Left cardiac atrium (tissue), 4 donors: ENCODE data around the gene ARID1B. TPM values are rescaled to one million over a fixed set of nuclear protein-coding genes. Genes with fewer than 3 reads are reported as not detected.

Experiments used
- ATAC-seq, 2 donors: fragments of 200-7000 bp; cut with Tn5 transposase; one replicate each; pipeline ENCODE4 v1.9.1; 2020; ENCODE audit warnings: mild to moderate bottlenecking in 2 of 2, moderate library complexity in 2 of 2
- DNase-seq: peaks from one replicate; pipeline ENCODE4 v3.0.0-alpha.2; 2020
- intact Hi-C, 2 donors: fragments of 100-400 bp; cut with DNase I; formaldehyde crosslinking; loops; one replicate each; pipeline versions ENCODE4 v1.14.1 to v1.15.1; 2022 to 2023
- total RNA-seq, 2 donors: library from RNA; stranded (reverse); fragmentation: NEBNext Ultra II Directional; extraction: Animal tissue kit (Norgen Biotek cat#: 25700); gene quantifications; one replicate each; pipeline ENCODE4 v1.2.1, GENCODE V29; 2021
- donor health status: DM: no; HTN: yes; CAD: no.
- donor health status: DM: no; HTN: yes; CAD: no; lungs with severe emphysema.
- donor health status: DM: yes; HTN: yes; CAD: no.
- donor health status: Dilated cardiomyopathy.

Gene ARID1B
- total RNA-seq, 2 donors from 2014 or later: 45.4 to 48.0 TPM

DNA sequence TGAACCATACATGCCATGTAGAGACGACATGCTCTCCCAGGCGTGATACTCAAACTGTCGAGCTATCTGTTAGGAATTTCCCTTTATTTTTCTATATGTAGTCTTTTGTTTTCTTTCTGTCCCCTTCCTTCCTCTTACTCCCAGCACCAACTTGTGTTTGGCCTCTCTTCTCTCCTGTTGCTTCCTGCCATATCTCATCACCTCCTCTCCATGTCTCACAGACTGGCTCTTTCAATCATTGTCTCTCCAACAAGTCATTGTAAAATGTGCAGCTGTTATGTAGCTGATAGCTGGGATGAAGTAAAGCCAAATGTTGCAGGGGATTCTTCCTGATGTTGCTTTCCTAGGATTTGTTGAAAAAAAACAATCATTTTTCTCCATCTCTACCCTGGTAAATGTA lies 311.7 kb downstream of the ARID1B start:
- intact Hi-C loops: no loop called here
- ATAC-seq (no peak), DNase-seq (no peak)

DNA sequence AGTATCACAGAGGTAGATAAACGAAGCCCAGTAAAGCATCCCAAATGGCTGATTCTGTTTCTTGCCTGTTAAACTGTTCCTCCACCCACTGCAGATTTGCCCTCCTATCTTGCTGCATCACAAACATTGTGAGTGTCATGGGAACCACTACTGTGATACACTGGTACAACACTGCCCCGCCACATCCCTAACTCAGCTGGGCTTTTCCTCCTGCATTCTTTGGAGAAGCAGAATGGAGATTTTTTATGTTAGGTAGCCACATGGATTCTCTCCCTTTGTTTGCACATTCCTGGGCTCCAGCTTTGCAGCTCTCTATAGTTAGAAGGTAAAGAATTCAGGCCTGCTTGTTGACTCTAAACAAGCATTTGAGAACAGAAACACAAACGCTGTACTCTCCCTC lies 312.1 kb downstream of the ARID1B start:
- ATAC-seq (peak in 1 of 2 donors; percentile 33), DNase-seq (no peak)
- intact Hi-C loops: no loop called here

DNA sequence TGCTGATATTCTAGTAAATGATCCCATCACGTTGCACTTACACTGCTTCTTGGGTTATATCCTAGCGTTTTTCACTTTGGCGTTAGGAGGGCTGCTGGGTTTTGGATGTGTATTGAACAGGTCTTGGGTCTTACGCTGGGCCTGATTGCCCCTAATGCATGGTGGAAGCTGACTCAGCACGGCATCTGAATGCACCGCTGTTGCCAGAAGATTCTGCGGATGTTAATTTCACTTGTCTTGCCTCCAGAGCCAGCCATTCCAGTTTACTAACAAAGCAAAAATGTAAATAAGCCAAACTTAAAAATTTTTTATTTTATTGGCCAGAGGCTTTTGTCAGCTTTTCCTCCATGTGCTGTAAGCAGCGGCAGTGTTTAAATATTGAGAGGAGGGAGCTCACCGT lies 312.7 kb downstream of the ARID1B start:
- intact Hi-C loops: no loop called here
- ATAC-seq: no peak
- no peak for DNase-seq

DNA sequence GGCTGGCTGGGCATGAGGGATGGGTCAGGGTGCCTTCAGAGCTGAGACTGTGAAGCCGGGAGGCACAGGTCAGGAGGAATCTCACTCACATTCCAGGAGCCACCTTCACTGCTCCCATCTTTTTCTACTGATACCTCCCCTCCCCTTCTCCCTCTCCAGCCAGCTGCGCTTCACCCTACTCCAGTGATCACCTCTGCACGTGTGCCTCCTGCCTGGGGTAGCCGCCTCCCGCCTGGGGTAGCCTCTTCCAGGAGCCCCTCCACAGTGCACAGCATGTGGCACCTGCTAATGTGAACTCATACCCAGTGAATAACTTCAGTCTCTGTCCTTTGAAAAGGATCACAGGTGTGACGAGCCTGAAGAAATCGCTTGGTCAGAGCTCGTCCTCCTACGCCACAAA lies 313.6 kb downstream of the ARID1B start:
- no peak for ATAC-seq
- no peak for DNase-seq
- intact Hi-C loops: no loop called here

DNA sequence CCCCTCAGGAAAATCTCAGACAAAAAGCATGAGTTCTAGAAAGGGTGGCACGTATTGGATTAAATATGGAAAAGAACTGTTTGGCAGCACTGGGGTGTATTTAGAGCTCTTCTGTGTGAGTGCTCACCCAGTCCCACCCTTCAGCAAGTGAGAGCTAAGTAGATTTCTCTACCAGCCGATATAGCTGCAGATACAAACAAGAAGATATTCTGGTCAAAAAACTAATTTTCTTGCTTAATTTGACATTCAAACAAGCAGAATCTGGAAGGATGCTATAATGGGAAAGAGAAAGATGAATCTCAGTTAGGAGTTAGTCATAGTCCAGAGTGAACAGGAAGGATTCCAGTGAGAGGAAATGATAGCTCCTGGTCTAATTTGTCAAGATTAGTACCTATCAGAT lies 314.1 kb downstream of the ARID1B start:
- ATAC-seq: no peak
- intact Hi-C loops: no loop called here
- DNase-seq: no peak

DNA sequence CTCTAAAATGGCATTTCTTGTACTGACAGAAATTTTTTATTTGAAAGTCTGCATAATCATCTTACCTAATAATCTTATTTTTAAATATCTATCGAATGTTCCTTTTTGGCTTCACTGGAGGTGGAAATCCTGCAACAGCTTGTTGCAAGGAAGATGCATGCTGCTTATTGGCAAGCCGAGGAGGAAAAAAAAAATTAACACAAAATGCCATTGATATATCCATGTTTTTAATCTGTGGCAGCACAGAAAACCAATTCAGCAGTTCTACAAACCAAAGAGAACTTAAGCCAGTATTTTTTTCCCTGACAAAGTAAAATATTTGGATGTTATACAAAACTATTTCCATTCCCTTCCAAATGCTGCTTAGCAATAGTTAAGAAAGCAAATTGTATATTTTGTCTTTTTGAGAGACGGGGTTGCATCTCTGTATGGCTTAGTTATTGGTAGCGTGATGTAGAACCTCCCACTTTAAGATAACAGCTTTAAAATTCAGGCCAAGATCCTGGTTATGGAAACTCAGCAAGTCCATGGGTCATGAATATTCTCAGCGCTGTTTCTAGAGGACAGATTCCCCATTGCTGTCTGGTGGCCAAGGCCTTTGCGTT lies 314.8 kb downstream of the ARID1B start:
- ATAC-seq (no peak), DNase-seq (no peak)
- intact Hi-C loops: no loop called here

DNA sequence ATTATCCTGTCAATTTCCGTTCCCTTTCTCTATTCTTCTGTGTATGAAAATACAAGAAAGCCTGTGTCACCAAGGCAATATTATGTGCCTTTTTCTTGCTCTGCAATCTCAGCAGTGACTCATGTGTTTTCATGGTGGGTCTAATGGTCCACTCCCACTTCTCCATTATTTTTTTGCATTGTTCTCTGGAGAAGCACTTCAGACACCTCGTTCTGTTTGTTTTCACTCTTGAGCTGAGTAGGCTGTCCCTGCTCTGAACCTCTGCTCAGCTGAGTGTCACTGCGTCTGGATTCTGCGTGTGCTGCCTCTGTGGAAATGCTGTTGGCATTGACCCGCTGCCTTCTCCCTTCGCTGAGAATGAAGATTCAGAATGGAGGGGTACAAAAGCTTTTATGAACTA lies 315.6 kb downstream of the ARID1B start:
- peak; percentile 24 to 49 for ATAC-seq
- intact Hi-C loops: no loop called here
- no peak for DNase-seq

DNA sequence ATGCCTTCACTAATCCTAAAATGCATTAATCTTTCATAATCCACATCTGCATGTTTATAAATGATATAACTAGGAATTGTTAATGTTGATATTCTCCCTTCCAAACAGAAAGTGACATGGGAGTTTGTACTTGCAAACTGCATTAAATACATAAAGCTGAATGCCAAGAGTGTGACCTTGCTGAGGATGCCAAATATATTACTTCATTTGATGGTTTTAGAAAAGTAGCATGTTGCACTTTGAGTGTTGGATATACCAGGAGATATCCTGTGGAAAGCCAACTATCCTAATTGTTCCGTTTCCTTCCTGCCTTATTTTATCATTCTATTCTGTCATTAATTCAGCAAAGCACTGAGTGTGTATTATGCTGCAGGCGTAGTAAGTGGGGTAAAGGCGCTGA lies 316.4 kb downstream of the ARID1B start:
- DNase-seq (no peak), ATAC-seq (no peak)
- intact Hi-C loops: no loop called here

DNA sequence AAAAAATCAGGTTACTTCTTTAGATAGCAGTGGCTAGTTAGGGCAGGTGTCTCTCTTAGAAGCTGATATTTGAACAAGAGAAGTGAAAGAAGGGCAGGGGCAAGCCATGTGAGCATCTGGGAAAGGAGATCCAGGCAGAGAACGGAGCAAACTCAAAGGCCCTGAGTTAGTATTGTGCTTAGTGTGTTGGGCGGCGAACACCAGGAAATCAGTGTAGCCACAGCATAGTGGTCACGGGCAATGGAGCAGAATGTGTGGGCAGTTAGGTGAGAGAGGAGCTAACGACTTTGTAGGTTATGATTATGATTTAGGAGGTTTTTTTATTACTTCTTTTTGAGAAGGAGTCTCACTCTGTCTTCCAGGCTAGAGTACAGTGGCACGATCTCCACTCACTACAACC lies 316.9 kb downstream of the ARID1B start:
- intact Hi-C loops: no loop called here
- no peak for DNase-seq
- ATAC-seq: no peak

DNA sequence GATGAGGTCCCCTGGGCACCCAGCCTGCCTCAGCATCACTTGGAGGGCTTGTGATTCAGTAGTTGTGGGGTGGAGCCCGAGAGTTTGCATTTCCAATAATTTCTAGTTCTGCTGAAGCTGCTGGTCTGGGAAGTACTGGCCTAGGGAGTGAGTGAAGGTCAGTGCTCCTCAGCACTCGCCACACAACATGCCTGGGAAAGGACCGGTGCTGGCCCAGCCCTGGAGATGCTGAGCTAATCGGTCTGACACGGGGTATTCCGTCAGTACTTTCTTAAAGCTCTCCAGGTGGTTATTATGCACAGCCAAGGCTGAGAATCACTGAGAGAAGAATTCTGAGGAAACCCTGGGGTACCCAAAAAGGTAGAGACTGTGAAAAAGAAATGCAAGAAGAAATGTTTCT lies 317.9 kb downstream of the ARID1B start:
- ATAC-seq (no peak), DNase-seq (no peak)
- intact Hi-C loops: no loop called here

DNA sequence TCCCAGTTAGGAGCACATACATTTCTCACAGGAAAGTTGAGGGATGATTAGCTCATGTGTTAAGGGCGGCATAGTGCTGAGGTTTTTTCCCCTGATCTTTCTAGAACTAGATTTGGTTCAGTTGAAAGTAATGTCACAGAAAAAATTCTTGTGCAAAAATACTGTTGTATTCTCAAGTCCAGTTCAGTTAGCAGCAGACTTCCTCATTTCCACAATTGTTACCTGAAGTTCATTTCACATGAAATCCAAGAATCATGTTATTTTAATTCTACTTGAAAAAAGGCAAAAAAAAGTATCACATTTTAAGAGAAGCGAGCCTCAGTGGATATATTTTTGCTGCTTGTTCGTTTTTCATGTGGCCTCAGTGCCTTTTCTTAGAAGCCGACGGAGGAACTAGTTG lies 318.4 kb downstream of the ARID1B start:
- ATAC-seq: no peak
- intact Hi-C loops: no loop called here
- no peak for DNase-seq

DNA sequence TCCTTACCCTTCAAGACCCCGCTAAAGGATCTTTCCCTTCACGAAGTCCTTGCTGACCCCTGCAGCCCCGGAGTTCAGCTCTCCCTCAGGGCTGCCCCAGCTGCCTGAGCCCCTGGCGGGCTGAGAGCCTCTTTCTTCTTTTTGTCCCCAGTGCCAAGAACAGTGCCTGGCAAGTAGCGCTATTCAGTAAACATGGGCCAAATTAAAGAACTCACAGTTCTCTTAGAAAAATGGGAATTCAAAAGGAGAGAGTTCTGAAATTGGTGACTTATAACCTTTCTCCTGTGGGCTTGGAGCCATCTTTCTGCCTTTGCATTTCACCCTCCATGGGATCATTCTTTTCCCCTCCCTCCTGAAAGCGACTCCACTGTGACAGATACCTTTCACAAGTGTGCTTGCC lies 318.9 kb downstream of the ARID1B start:
- no peak for DNase-seq
- ATAC-seq: no peak
- intact Hi-C loops: no loop called here

DNA sequence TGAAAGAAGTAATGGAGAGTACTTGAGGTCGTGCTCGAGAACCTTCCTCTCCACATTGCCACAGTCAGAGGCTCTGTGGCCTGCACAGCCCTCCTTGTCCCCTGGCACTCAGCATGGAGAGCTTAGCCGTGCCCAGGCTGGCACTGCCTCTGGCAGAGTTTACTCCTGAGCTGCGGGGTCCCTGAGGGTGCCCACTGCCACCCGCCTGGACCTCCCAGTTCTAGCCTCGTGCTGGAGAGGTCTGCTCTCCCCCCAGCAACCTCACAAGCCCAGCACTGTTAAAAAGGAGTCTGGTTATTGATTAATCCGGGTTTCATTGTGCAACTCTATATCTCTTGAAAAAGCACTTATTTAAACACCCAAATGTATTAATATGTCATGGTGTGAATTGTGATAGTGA lies 319.3 kb downstream of the ARID1B start:
- ATAC-seq (peak; percentile 47 to 68), DNase-seq (no peak)
- intact Hi-C loops: no loop called here

DNA sequence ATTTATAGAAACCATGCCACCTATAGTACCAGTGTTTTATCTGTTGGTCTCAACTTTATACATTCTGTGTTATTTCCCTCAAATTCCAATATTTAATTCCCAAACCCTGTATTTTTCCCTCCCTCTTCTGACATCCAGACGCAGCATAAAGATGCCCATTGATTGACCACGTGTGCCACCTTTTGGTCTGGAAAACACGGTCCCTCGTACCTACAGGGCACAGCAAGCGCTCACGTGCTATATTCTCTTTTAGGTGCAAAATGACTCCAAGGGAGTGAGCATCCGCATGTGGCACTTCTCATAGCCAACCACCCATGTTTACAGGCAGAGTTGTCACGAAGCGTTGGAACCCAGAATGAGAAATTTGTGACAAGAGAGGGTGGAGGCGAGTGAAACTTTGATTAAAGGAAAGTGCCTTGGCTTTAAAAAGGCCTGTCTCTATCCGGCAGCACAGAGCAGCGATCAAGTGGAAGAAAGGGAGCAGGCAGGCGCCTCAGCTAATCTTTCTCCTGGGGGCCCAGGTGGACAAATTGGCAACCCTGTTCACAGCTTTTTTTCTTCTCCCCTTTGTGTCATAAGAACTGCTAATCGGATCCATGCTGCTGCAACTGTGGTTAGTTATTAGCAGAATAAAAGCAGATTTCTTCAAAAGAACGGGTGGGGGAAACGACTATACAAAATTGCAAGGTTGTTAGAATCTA lies 320.2 kb downstream of the ARID1B start:
- intact Hi-C loops: no loop called here
- no peak for ATAC-seq
- no peak for DNase-seq

DNA sequence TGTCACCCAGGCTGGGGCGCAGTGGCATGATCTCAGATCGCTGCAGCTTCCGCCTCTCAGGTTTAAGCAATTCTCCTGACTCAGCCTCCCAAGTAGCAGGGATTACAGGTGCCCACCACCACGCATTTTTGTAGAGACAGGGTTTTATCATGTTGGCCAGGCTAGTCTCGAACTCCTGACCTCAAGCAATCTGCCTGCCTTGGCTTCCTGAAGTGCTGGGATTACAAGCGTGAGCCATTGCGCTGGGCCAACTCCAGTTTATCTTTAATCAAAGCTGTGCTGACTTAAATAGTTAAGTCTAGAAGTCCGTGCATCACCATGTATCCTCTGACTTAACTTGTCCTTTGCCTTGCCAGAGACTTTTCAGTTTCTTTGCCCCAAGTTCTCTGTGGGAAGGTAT lies 321.8 kb downstream of the ARID1B start:
- DNase-seq (no peak), ATAC-seq (no peak)
- intact Hi-C loops: no loop called here

DNA sequence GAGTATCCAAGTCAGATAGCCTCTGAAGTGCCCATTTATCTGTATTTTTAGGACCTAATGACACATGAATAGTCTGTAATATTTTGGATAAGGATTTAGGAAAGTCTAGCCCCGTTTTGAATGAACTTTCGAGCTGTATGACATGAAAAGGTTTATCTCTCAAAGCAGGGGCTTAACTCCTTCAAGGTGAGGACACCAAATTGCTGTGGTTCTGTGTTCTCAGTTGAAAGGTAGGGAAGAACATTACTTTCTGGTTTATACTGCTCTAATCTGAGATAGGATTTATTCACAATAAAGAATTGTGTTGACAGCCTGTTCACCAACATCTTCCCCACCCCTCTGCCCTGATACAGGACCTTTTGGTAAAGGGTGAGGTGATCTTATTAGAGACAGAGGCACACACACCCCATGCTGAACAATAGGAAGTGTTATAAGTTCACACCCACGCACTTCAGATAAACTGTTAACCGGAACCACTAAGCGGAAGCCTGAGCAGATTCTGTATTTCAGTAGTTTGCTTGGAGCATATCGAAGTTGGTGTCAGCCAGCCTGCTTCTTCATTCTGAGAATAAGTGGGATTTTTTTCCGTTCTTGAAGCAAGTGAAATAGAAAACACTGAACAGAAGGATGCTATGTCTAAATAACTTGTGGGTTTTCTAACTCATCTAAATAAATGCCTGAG lies 322.9 kb downstream of the ARID1B start:
- DNase-seq (no peak), ATAC-seq (peak; percentile 76 to 79)
- intact Hi-C loops: no loop called here

DNA sequence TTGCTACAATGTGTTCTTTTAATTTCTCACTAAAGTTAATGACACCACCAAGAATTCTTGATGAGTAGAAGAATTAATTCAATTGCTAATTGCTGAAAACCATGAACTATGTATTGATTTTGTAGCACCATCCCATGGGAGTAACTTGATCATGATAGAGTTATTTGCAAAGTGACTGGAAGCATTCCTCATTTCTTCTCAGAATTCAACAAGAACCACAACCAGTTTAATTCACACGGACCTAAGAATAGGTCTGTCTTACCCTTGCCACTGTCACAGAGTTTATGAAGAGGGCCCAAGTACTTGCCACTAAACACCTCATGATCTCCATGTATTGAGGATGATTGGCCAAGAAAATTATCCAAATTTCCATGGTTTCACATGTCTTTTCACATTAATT lies 324.0 kb downstream of the ARID1B start:
- intact Hi-C loops: no loop called here
- DNase-seq: no peak
- no peak for ATAC-seq

DNA sequence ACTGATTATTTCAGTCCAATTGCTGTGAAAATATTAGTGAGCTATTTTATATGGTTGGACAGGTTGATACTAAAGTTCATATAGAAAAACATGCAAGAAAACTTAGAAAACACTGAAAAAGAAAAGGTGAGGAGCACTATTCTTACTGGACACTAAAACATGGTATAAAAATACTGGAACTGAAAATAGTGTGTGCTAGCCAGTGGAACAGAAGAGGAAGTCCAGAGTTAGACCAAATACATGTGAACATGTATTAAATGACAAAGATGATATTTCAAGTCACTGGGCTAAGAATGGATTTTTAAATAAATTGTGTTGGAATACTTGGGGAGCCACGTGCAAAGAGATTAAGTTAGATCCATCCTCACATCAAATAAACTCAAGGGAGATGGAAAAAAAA lies 327.6 kb downstream of the ARID1B start:
- ATAC-seq (no peak), DNase-seq (no peak)
- intact Hi-C loops: no loop called here

DNA sequence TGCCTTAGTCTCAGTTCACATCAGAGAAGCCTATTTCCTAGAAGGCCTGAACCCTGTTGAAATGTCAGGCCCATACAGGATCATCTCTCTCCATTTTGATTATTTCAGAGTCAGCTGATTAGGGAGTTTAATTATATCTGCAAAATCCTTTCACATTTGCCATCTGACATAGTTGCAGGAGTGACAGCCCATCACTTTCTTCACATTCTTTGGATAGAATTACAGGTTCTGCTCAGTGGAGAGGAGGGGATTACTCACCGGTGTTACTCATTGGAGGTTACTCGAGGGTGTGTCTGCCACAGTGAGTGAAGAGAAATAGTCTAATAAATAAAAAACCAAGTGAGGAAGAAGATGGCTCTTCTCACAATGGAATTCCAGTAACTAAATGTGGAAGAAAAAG lies 329.3 kb downstream of the ARID1B start:
- DNase-seq (no peak), ATAC-seq (peak in 1 of 2 donors; percentile 83)
- intact Hi-C loops: no loop called here

DNA sequence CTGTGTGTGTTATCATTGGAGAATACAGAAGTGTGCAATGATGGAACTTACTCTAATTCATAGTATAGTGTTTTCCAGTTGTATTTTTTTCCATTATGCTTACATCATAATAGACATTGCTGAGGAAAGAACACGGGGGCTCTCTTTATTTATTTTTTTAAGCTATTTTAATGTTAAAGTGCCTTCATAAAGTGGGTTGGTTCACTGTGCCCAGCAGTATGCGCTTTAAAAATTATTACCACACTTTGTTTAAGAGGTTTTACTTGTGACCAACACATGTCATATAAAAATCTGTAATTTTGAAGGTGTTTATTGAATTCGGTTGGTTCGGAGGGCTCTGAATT lies 330.4 kb downstream of the ARID1B start:
- DNase-seq (no peak), ATAC-seq (no peak)
- intact Hi-C loops: no loop called here
